Measurements from ENCODE around the gene ATXN7L1.

- no peak for TF ChIP-seq FOXK2 (IDR thresholded peaks at IDR 0.05)
- TF ChIP-seq FOXM1 (IDR thresholded peaks at IDR 0.05; ENCODE audit: borderline replicate concordance), result no peak
- TF ChIP-seq PKNOX1 (IDR thresholded peaks at IDR 0.05), result no peak
- TF ChIP-seq CTBP1 (IDR thresholded peaks at IDR 0.05; ENCODE audit: borderline replicate concordance), result no peak
- TF ChIP-seq L3MBTL2 (conservative IDR thresholded peaks at IDR 0.05), result no peak
- no peak for TF ChIP-seq BHLHE40 (IDR thresholded peaks at IDR 0.05; ENCODE audit: borderline replicate concordance)
- TF ChIP-seq TARDBP (IDR thresholded peaks at IDR 0.05), result no peak
- no peak for TF ChIP-seq SP1 (IDR thresholded peaks at IDR 0.05)
- TF ChIP-seq LEF1 (IDR thresholded peaks at IDR 0.05; ENCODE audit: borderline replicate concordance), result no peak
Observed at GRCh38 chr7:105840981-105841749, 35.2 kb downstream of the ATXN7L1 start.

Data from HEK293T (cell line).